Measurements from ENCODE around the gene CWH43. TPM values are rescaled to one million over a fixed set of nuclear protein-coding genes. Genes with fewer than 3 reads are reported as not detected.
"Not testable (repeated sequence)": the region's sequence is repeated elsewhere in the genome, so short reads cannot be mapped to it uniquely, and the experiment has no call there.

The CWH43 gene
- total RNA-seq, 1 donor from 2014 or later: not detected

GRCh38 chr4:49058306-49058705 is 72.2 kb downstream of the CWH43 start:
- peaks cover 4% of the 10 kb centered on the region for H3K36me3 Mint-ChIP-seq (ENCODE audit: low read depth)
- DNase-seq (ENCODE audit: low read depth, low spot score): no peak
- no peak overlapping the region for H3K27ac Mint-ChIP-seq (ENCODE audit: unreplicated experiment)
- no peaks in the 10 kb centered on the region for H3K4me1 Mint-ChIP-seq
- no peak for TF ChIP-seq CTCF (conservative IDR thresholded peaks at IDR 0.05)
- no peaks in the 10 kb centered on the region for H3K27me3 Mint-ChIP-seq (ENCODE audit: low read depth)
- H3K4me3 Mint-ChIP-seq: no peak overlapping the region
- peaks cover 12% of the 10 kb centered on the region for H3K9me3 Mint-ChIP-seq

- no peaks in the 10 kb centered on the region for H3K4me1 Mint-ChIP-seq
- H3K27me3 Mint-ChIP-seq (ENCODE audit: low read depth): no peaks in the 10 kb centered on the region
- no peak for TF ChIP-seq CTCF (conservative IDR thresholded peaks at IDR 0.05)
- no peak overlapping the region for H3K27ac Mint-ChIP-seq (ENCODE audit: unreplicated experiment)
- no peak for DNase-seq (ENCODE audit: low read depth, low spot score)
- H3K4me3 Mint-ChIP-seq: no peak overlapping the region
- H3K36me3 Mint-ChIP-seq (ENCODE audit: low read depth): peaks cover 13% of the 10 kb centered on the region
- H3K9me3 Mint-ChIP-seq: peaks cover 30% of the 10 kb centered on the region
Observed at GRCh38 chr4:49063670-49064069, 77.6 kb downstream of the CWH43 start.

- H3K9me3 Mint-ChIP-seq: peaks cover 10% of the 10 kb centered on the region
- not testable (repeated sequence) for H3K4me3 Mint-ChIP-seq; H3K4me1 Mint-ChIP-seq; H3K36me3 Mint-ChIP-seq (ENCODE audit: low read depth); DNase-seq (ENCODE audit: low read depth, low spot score); H3K27ac Mint-ChIP-seq (ENCODE audit: unreplicated experiment); H3K27me3 Mint-ChIP-seq (ENCODE audit: low read depth)
Observed at GRCh38 chr4:49072196-49072595, 86.1 kb downstream of the CWH43 start.

GRCh38 chr4:49091883-49092282 is 105.8 kb downstream of the CWH43 start:
- H3K4me1 Mint-ChIP-seq; H3K27me3 Mint-ChIP-seq (ENCODE audit: low read depth); H3K4me3 Mint-ChIP-seq; DNase-seq (ENCODE audit: low read depth, low spot score); H3K27ac Mint-ChIP-seq (ENCODE audit: unreplicated experiment): not testable (repeated sequence)
- peaks cover 32% of the 10 kb centered on the region for H3K9me3 Mint-ChIP-seq
- H3K36me3 Mint-ChIP-seq (ENCODE audit: low read depth): peaks cover 34% of the 10 kb centered on the region

GRCh38 chr4:49092608-49093135 is 106.6 kb downstream of the CWH43 start:
- DNase-seq (ENCODE audit: low read depth, low spot score); H3K27ac Mint-ChIP-seq (ENCODE audit: unreplicated experiment); H3K4me1 Mint-ChIP-seq; H3K4me3 Mint-ChIP-seq; H3K27me3 Mint-ChIP-seq (ENCODE audit: low read depth): not testable (repeated sequence)
- peaks cover 42% of the 10 kb centered on the region for H3K36me3 Mint-ChIP-seq (ENCODE audit: low read depth)
- peaks cover 40% of the 10 kb centered on the region for H3K9me3 Mint-ChIP-seq

GRCh38 chr4:49096215-49096614 is 110.1 kb downstream of the CWH43 start:
- H3K9me3 Mint-ChIP-seq: peaks cover 65% of the 10 kb centered on the region
- not testable (repeated sequence) for H3K4me1 Mint-ChIP-seq; H3K27ac Mint-ChIP-seq (ENCODE audit: unreplicated experiment); H3K27me3 Mint-ChIP-seq (ENCODE audit: low read depth); H3K4me3 Mint-ChIP-seq; DNase-seq (ENCODE audit: low read depth, low spot score)
- peaks cover 67% of the 10 kb centered on the region for H3K36me3 Mint-ChIP-seq (ENCODE audit: low read depth)

GRCh38 chr4:49096627-49097026 is 110.6 kb downstream of the CWH43 start:
- peaks cover 64% of the 10 kb centered on the region for H3K9me3 Mint-ChIP-seq
- H3K4me3 Mint-ChIP-seq; H3K27me3 Mint-ChIP-seq (ENCODE audit: low read depth); H3K4me1 Mint-ChIP-seq; H3K27ac Mint-ChIP-seq (ENCODE audit: unreplicated experiment); DNase-seq (ENCODE audit: low read depth, low spot score): not testable (repeated sequence)
- peaks cover 67% of the 10 kb centered on the region for H3K36me3 Mint-ChIP-seq (ENCODE audit: low read depth)

GRCh38 chr4:49097071-49097470 is 111.0 kb downstream of the CWH43 start:
- Mint-ChIP-seq H3K36me3 (ENCODE audit: low read depth) (peaks cover 62% of the 10 kb centered on the region), H3K9me3 (peaks cover 59% of the 10 kb centered on the region)
- not testable (repeated sequence) for H3K27me3 Mint-ChIP-seq (ENCODE audit: low read depth); H3K4me1 Mint-ChIP-seq; H3K4me3 Mint-ChIP-seq; DNase-seq (ENCODE audit: low read depth, low spot score); H3K27ac Mint-ChIP-seq (ENCODE audit: unreplicated experiment)

- H3K27me3 Mint-ChIP-seq (ENCODE audit: low read depth); H3K4me3 Mint-ChIP-seq; DNase-seq (ENCODE audit: low read depth, low spot score); H3K4me1 Mint-ChIP-seq; H3K27ac Mint-ChIP-seq (ENCODE audit: unreplicated experiment): not testable (repeated sequence)
- peaks cover 62% of the 10 kb centered on the region for H3K36me3 Mint-ChIP-seq (ENCODE audit: low read depth)
- H3K9me3 Mint-ChIP-seq: peaks cover 58% of the 10 kb centered on the region
Observed at GRCh38 chr4:49097505-49097904, 111.4 kb downstream of the CWH43 start.

- peaks cover 59% of the 10 kb centered on the region for H3K9me3 Mint-ChIP-seq
- H3K27me3 Mint-ChIP-seq (ENCODE audit: low read depth); DNase-seq (ENCODE audit: low read depth, low spot score); H3K4me1 Mint-ChIP-seq; H3K4me3 Mint-ChIP-seq; H3K27ac Mint-ChIP-seq (ENCODE audit: unreplicated experiment): not testable (repeated sequence)
- peaks cover 64% of the 10 kb centered on the region for H3K36me3 Mint-ChIP-seq (ENCODE audit: low read depth)
Observed at GRCh38 chr4:49098034-49098759, 112.1 kb downstream of the CWH43 start.

- H3K4me1 Mint-ChIP-seq; DNase-seq (ENCODE audit: low read depth, low spot score); H3K4me3 Mint-ChIP-seq; H3K27ac Mint-ChIP-seq (ENCODE audit: unreplicated experiment): not testable (repeated sequence)
- peaks cover 71% of the 10 kb centered on the region for H3K9me3 Mint-ChIP-seq
- peaks cover 15% of the 10 kb centered on the region for H3K27me3 Mint-ChIP-seq (ENCODE audit: low read depth)
- H3K36me3 Mint-ChIP-seq (ENCODE audit: low read depth): peaks cover 78% of the 10 kb centered on the region
Observed at GRCh38 chr4:49099831-49100444, 113.9 kb downstream of the CWH43 start.
